Panc1 (cell line): ENCODE results near the gene TNFAIP8L1. TPM values are rescaled to one million over a fixed set of nuclear protein-coding genes. Genes with fewer than 3 reads are reported as not detected.

ENCODE experiments used
- ATAC-seq: fragments of 200-7000 bp; cut with Tn5 transposase; 2 replicates; pipeline ENCODE4 v1.9.1; 2020; ENCODE audit warnings: mild to moderate bottlenecking, moderate library complexity
- BruUV-seq: library from RNA; stranded (reverse); fragments of 400-500 nt; replicated peaks from 2 replicates; lab custom pipeline; 2021; lab: Mats Ljungman, UMichigan
- CTCF ChIA-PET: fragments of 300-600 bp; sonication (Branson Sonifier 250); formaldehyde crosslinking; loops from one replicate; lab custom pipeline; 2022; ENCODE audit warnings: antibody characterized with exemption; lab: Charles Lee
- POLR2A ChIA-PET: fragments of 300-600 bp; sonication (Branson Sonifier 250); formaldehyde crosslinking; loops from one replicate; lab custom pipeline; 2022; ENCODE audit warnings: antibody characterized with exemption; lab: Charles Lee
- DNase-seq: peaks from one replicate; pipeline ENCODE4 v3.0.0-alpha.2; 2010; ENCODE audit warnings: low read depth, low spot score
- H3K27ac ChIP-seq: 2 replicates; pipeline ENCODE4 v1.5.1; 2011; ENCODE audit warnings: mild to moderate bottlenecking, low read length, inconsistent platforms
- H3K27me3 ChIP-seq: fragments of 200-500 bp; sonication (Bioruptor generic); 2 replicates; pipeline ENCODE4 v1.6.0; 2014; ENCODE audit warnings: low read length, inconsistent platforms; ENCODE audit not compliant: control insufficient read depth, insufficient read depth
- H3K36me3 ChIP-seq: fragments of 200-500 bp; sonication (Bioruptor generic); 2 replicates; pipeline ENCODE4 v1.5.1; 2014; ENCODE audit warnings: inconsistent platforms, mild to moderate bottlenecking, low read length, moderate library complexity; ENCODE audit not compliant: control insufficient read depth, insufficient read depth
- H3K4me1 ChIP-seq: 2 replicates; pipeline ENCODE4 v1.5.1; 2011; ENCODE audit warnings: inconsistent platforms, mild to moderate bottlenecking, low read length, moderate library complexity; ENCODE audit not compliant: control insufficient read depth, insufficient read depth
- H3K4me3 ChIP-seq, 2 experiments: 2 replicates each; pipeline ENCODE4 v1.5.1; 2011 to 2012; ENCODE audit warnings: low read depth in 2 of 2, low read length in 2 of 2, mild to moderate bottlenecking in 2 of 2, inconsistent platforms in 1 of 2, moderate library complexity in 1 of 2
- H3K9me3 ChIP-seq: fragments of 200-500 bp; sonication (Bioruptor generic); 2 replicates; pipeline ENCODE4 v1.5.1; 2014; ENCODE audit warnings: low read depth, mild to moderate bottlenecking, inconsistent platforms, low read length, moderate library complexity; ENCODE audit not compliant: control insufficient read depth, insufficient read depth
- CTCF ChIP-seq: fragments of 450-650 bp; IDR thresholded peaks from 2 replicates; pipeline ENCODE4 v1.5.1; 2017; ENCODE audit warnings: mild to moderate bottlenecking
- POLR2AphosphoS5 ChIP-seq: IDR thresholded peaks from 2 replicates; pipeline ENCODE4 v1.6.1; 2012; ENCODE audit warnings: mild to moderate bottlenecking, low read depth, low read length, moderate library complexity
- REST ChIP-seq, 2 experiments: IDR thresholded peaks; 2 replicates each; pipeline ENCODE4 v1.6.1; 2011 to 2012; ENCODE audit warnings: low read depth in 2 of 2, control low read depth in 1 of 2, low read length in 1 of 2, mild to moderate bottlenecking in 1 of 2, moderate library complexity in 1 of 2; ENCODE audit not compliant: insufficient read depth in 1 of 2
- SIN3A ChIP-seq: IDR thresholded peaks from 2 replicates; pipeline ENCODE4 v1.6.1; 2012; ENCODE audit warnings: low read depth, mild to moderate bottlenecking, low read length, moderate library complexity, borderline replicate concordance; ENCODE audit not compliant: insufficient read depth
- TCF7L2 ChIP-seq: IDR thresholded peaks from 2 replicates; pipeline ENCODE4 v1.6.1; 2011; ENCODE audit warnings: mild to moderate bottlenecking, low read depth, low read length, inconsistent platforms
- in situ Hi-C: cut with HindIII; loops from 2 replicates; pipeline ENCODE4 v1.10.0; 2016; ENCODE audit warnings: low sequenced_read_pairs, low pct_unique_long_range_greater_than_20kb
- intact Hi-C: fragments of 100-400 bp; cut with micrococcal nuclease; formaldehyde crosslinking; loops from one replicate; pipeline ENCODE4 v1.10.0; 2022; ENCODE audit not compliant: unreplicated experiment
- total RNA-seq: library from RNA; stranded (reverse); gene quantifications from one replicate; pipeline ENCODE4 v1.2.1, GENCODE V29; 2021; ENCODE audit not compliant: unreplicated experiment

TNFAIP8L1 gene
- total RNA-seq, 1 experiment from 2014 or later: 4.8 TPM

GRCh38 chr19:4652075-4652474 lies 12.8 kb downstream of the TNFAIP8L1 start:
- no peak for DNase-seq
- H3K27me3 ChIP-seq: no peaks in the 10 kb centered on the region
- no peaks in the 10 kb centered on the region for H3K9me3 ChIP-seq
- no peak for ATAC-seq
- BruUV-seq: no TSS peak
- intact Hi-C loops: no loop called here
- in situ Hi-C loops: no loop called here
- H3K4me3 ChIP-seq: no peak overlapping the region
- CTCF ChIA-PET: no interaction called here
- H3K27ac ChIP-seq: no peak overlapping the region
- POLR2A ChIA-PET: no interaction called here
- no peaks in the 10 kb centered on the region; the same call in 1 of the 2 replicates for H3K4me1 ChIP-seq
- no peak for TF ChIP-seq TCF7L2
- no peak for TF ChIP-seq POLR2AphosphoS5
- TF ChIP-seq SIN3A: no peak
- no peak for TF ChIP-seq REST (IDR thresholded peaks at IDR 0.05; ENCODE audit: insufficient read depth in 1 of 2, low read depth in 2 of 2, low read length in 1 of 2)
- no peak for TF ChIP-seq CTCF
- no peaks in the 10 kb centered on the region for H3K36me3 ChIP-seq

GRCh38 chr19:4653793-4654436 lies 14.6 kb downstream of the TNFAIP8L1 start:
- Histone ChIP-seq H3K4me1 (no peaks in the 10 kb centered on the region; the same call in 1 of the 2 replicates), H3K4me3 (no peak overlapping the region), H3K36me3 (no peaks in the 10 kb centered on the region), H3K27me3 (no peaks in the 10 kb centered on the region), H3K27ac (no peak overlapping the region), H3K9me3 (no peaks in the 10 kb centered on the region)
- BruUV-seq: no TSS peak
- ChIA-PET CTCF (no interaction called here), POLR2A (no interaction called here)
- intact Hi-C loops (no loop called here), in situ Hi-C loops (no loop called here)
- ATAC-seq: no peak
- no peak for DNase-seq
- TF ChIP-seq TCF7L2: no peak
- TF ChIP-seq SIN3A: no peak
- no peak for TF ChIP-seq CTCF
- no peak for TF ChIP-seq REST (IDR thresholded peaks at IDR 0.05; ENCODE audit: insufficient read depth in 1 of 2, low read depth in 2 of 2, low read length in 1 of 2)
- TF ChIP-seq POLR2AphosphoS5: no peak
